DND-41 (cell line): ENCODE measurements around the gene TAS2R3.

Experiments
- CTCF ChIP-seq: IDR thresholded peaks from 2 replicates; pipeline ENCODE4 v1.5.1; 2012; ENCODE audit warnings: borderline replicate concordance, low read length, moderate library complexity, mild to moderate bottlenecking; ENCODE audit not compliant: poor library complexity, severe bottlenecking; ENCODE audit errors: extremely low read depth
- EZH2 ChIP-seq: IDR thresholded peaks from 3 replicates; pipeline ENCODE4 v1.6.1; 2012; ENCODE audit warnings: borderline replicate concordance, low read depth, mild to moderate bottlenecking, moderate library complexity, low read length, inconsistent platforms; ENCODE audit not compliant: severe bottlenecking

DNA sequence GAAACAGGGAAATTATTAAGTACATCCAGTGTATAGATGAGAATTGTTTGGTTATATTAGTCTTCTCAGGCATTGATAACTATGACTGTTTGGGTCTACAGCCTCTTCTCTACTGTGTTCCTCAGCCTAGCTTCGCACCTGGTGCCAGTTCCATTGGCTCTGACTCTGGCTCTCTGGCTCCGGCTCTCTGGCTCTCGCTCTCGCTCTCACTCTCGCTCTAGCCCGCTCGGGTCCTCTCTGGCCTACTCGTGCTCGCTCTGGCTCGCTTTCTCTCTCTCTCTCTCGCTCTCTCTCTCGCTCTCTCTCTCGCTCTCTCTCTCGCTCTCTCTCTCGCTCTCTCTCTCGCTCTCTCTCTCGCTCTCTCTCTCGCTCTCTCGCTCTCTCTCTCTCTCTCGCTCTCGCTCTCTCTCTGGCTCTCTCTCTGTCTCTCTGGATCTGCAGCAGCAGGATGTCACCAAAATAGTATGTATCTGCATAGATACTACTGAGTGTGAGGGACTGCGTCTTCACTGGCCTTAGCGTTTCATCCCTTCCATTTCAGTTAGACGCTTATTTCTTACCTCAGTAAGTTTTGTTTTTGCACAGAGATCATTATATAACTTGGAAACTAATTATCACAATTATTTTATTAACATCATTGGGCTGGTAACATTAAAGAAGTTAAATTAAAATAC is 32.3 kb upstream of the TAS2R3 start:
- TF ChIP-seq CTCF, result no peak
- TF ChIP-seq EZH2, result no peak
